GF-D8 (cell line): Measurements from ENCODE around the gene TBL3.

Source experiments
- DNase-seq: peaks from one replicate; lab custom pipeline; 2025; lab: John Stamatoyannopoulos, UW

The TBL3 gene

GRCh38 chr16:1964506-1965395 lies 7.1 kb upstream of the TBL3 start, which contains the start of gene RPS2:
Gene RPS2 (minus strand): TSS chr16:1964826. CDS start chr16:1964625, 201 bp downstream.
- peak; percentile 94 for DNase-seq

- DNase-seq: no peak
Observed at GRCh38 chr16:1965396-1966001, 6.4 kb upstream of the TBL3 start.

GRCh38 chr16:1966460-1966859 lies 5.4 kb upstream of the TBL3 start, which contains the start of gene RNF151:
Gene RNF151 (plus strand): TSS chr16:1966856. CDS start chr16:1966882, 26 bp downstream.
- DNase-seq: no peak

- DNase-seq: no peak
Observed at GRCh38 chr16:1968146-1968953, 3.5 kb upstream of the TBL3 start.

- DNase-seq: no peak
Observed at GRCh38 chr16:1972490-1972877, 631 bp downstream of the TBL3 start.

- DNase-seq: no peak
Observed at GRCh38 chr16:1973461-1974156, 1.8 kb downstream of the TBL3 start.

GRCh38 chr16:1974157-1975070 lies 2.6 kb downstream of the TBL3 start:
- no peak for DNase-seq

GRCh38 chr16:1975432-1976215 lies 3.8 kb downstream of the TBL3 start:
- DNase-seq: no peak

GRCh38 chr16:1976216-1976520 lies 4.3 kb downstream of the TBL3 start:
- no peak for DNase-seq

- no peak for DNase-seq
Observed at GRCh38 chr16:1976951-1977874, 5.4 kb downstream of the TBL3 start.

- no peak for DNase-seq
Observed at GRCh38 chr16:1977875-1978268, 6.0 kb downstream of the TBL3 start.

- no peak for DNase-seq
Observed at GRCh38 chr16:1978476-1979120, 6.7 kb downstream of the TBL3 start.

GRCh38 chr16:1979271-1980029 lies 7.6 kb downstream of the TBL3 start:
- DNase-seq: no peak

GRCh38 chr16:1980030-1980769 lies 8.3 kb downstream of the TBL3 start:
- DNase-seq: no peak

GRCh38 chr16:1980770-1981087 lies 8.9 kb downstream of the TBL3 start:
- no peak for DNase-seq

GRCh38 chr16:1981398-1981836 lies 9.6 kb downstream of the TBL3 start, which contains the start of gene NOXO1:
Gene NOXO1 (minus strand): TSS chr16:1981469. CDS start chr16:1981179, 290 bp downstream.
- no peak for DNase-seq

- no peak for DNase-seq
Observed at GRCh38 chr16:1982013-1982433, 10.2 kb downstream of the TBL3 start.
